Smooth muscle cell (in vitro differentiated cells): ENCODE data around the gene KIF20A. TPM values are rescaled to one million over a fixed set of nuclear protein-coding genes. Genes with fewer than 3 reads are reported as not detected.

Source experiments
- DNase-seq: peaks from one replicate; lab custom pipeline; 2025; ENCODE audit not compliant: unreplicated experiment; lab: John Stamatoyannopoulos, UW
- H2AFZ ChIP-seq: fragments of 200-600 bp; sonication (generic); 2 replicates; pipeline ENCODE4 v1.6.0; 2016; ENCODE audit warnings: antibody characterized with exemption, low read depth, mild to moderate bottlenecking
- H3F3A ChIP-seq: fragments of 200-600 bp; sonication (generic); 2 replicates; pipeline ENCODE4 v1.6.0; 2017; ENCODE audit warnings: antibody characterized with exemption, low read depth
- H3K27ac ChIP-seq: fragments of 200-600 bp; sonication (generic); 2 replicates; pipeline ENCODE4 v1.5.1; 2016; ENCODE audit warnings: low read depth, mild to moderate bottlenecking
- H3K27me3 ChIP-seq: fragments of 200-600 bp; sonication (generic); 2 replicates; pipeline ENCODE4 v1.6.1; 2016; ENCODE audit warnings: low read depth, mild to moderate bottlenecking
- H3K36me3 ChIP-seq: fragments of 200-600 bp; sonication (generic); 2 replicates; pipeline ENCODE4 v1.5.1; 2016; ENCODE audit warnings: low read depth
- H3K4me1 ChIP-seq: fragments of 200-600 bp; sonication (generic); 2 replicates; pipeline ENCODE4 v1.5.1; 2016; ENCODE audit warnings: low read depth
- H3K4me2 ChIP-seq: fragments of 200-600 bp; sonication (generic); 2 replicates; pipeline ENCODE4 v1.6.0; 2016; ENCODE audit warnings: mild to moderate bottlenecking
- H3K4me3 ChIP-seq: fragments of 200-600 bp; sonication (generic); 2 replicates; pipeline ENCODE4 v1.5.1; 2016; ENCODE audit warnings: mild to moderate bottlenecking
- H3K79me2 ChIP-seq: fragments of 200-600 bp; sonication (generic); 2 replicates; pipeline ENCODE4 v1.6.0; 2016; ENCODE audit warnings: low read depth, mild to moderate bottlenecking
- H3K9ac ChIP-seq: fragments of 200-600 bp; sonication (generic); 2 replicates; pipeline ENCODE4 v1.6.0; 2016; ENCODE audit warnings: low read depth
- H3K9me3 ChIP-seq: fragments of 200-600 bp; sonication (generic); replicated peaks from 2 replicates; pipeline ENCODE4 v1.5.1; 2016; ENCODE audit warnings: low read depth
- H4K20me1 ChIP-seq: fragments of 200-600 bp; sonication (generic); 2 replicates; pipeline ENCODE4 v1.6.0; 2016; ENCODE audit warnings: low read depth
- CTCF ChIP-seq: fragments of 200-600 bp; sonication (generic); IDR thresholded peaks from 2 replicates; pipeline ENCODE4 v1.5.1; 2017; ENCODE audit warnings: borderline replicate concordance, mild to moderate bottlenecking, antibody characterized with exemption; ENCODE audit not compliant: insufficient read depth, poor library complexity, severe bottlenecking
- WGBS: methylation state at CpG from one replicate; pipeline ENCODE4 v1.1.7; 2016; ENCODE audit warnings: low lambda C conversion rate; 5-methylcytosine and 5-hydroxymethylcytosine counted together
- polyA plus RNA-seq: library from polyadenylated mRNA; unstranded; fragments of >200 nt; fragmentation: Nextera tagmentation; extraction: Ambion mirVana; gene quantifications from 2 replicates; pipeline ENCODE4 v1.2.1, GENCODE V29; 2016
- total RNA-seq: library from RNA; depleted of rRNA; stranded (reverse); fragments of >200 nt; gene quantifications from 2 replicates; pipeline ENCODE4 v1.2.3, GENCODE V29; 2014

Gene KIF20A
- total and polyA plus RNA-seq, 2 experiments from 2014 or later: 9.4 to 10.7 TPM

DNA sequence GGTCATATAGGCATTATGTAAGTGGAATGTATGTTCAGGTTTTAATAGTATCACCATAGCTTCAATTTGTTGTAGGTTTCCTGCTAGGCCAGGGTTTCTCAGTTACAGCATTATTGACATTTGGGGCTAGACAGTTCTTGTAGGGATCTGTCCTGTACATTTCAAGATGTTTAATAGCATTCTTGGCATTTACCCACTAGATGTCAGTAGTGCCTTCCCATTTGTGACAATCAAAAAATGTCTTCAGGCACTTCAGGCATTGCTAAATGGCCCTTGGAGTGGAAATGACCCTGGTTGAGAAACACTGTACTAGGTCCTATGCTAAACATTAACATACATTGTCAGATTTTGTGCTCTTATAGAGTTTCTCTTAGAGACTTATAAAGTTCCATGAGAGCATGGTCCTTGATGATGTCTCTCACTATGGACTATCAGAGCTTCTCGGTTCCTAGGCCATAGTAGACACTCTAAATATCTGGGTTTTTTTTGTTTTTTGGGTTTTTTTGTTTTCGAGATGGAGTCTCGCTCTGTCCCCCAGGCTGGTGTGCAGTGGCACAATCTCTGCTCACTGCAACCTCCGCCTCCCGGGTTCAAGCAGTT, 1.4 kb downstream of the KIF20A start:
- peak overlapping the region; percentile 87 for H3K4me2 ChIP-seq

GRCh38 chr5:138180841-138181240, 1.9 kb downstream of the KIF20A start:
- Histone ChIP-seq H2AFZ (no peak overlapping the region), H3K27me3 (no peaks in the 10 kb centered on the region), H3K9me3 (no peaks in the 10 kb centered on the region), H3K27ac (no peak overlapping the region), H3K79me2 (peaks cover 41% of the 10 kb centered on the region), H3K4me3 (no peak overlapping the region), H3K4me1 (peaks cover 7% of the 10 kb centered on the region), H3K4me2 (no peak overlapping the region), H4K20me1 (peaks cover 4% of the 10 kb centered on the region), H3K36me3 (no peaks in the 10 kb centered on the region), H3F3A (no peaks in the 10 kb centered on the region), H3K9ac (no peak overlapping the region)
- 96% methylated on average over 5 of the region's 5 CpGs for WGBS
- DNase-seq: no peak
- no peak for TF ChIP-seq CTCF

More for the DNA sequence above, 1.4 kb downstream of the KIF20A start:
- Histone ChIP-seq H3K9me3 (no peaks in the 10 kb centered on the region), H3K79me2 (peaks cover 42% of the 10 kb centered on the region), H3K9ac (no peak overlapping the region), H3K36me3 (no peaks in the 10 kb centered on the region), H4K20me1 (peaks cover 4% of the 10 kb centered on the region), H3F3A (no peaks in the 10 kb centered on the region), H3K27ac (no peak overlapping the region), H3K27me3 (no peaks in the 10 kb centered on the region), H3K4me1 (peaks cover 7% of the 10 kb centered on the region), H3K4me3 (peak overlapping the region; percentile 85), H2AFZ (no peak overlapping the region)
- TF ChIP-seq CTCF: peak; percentile 55
- 77% methylated on average over 5 of the region's 5 CpGs for WGBS
- no peak for DNase-seq

DNA sequence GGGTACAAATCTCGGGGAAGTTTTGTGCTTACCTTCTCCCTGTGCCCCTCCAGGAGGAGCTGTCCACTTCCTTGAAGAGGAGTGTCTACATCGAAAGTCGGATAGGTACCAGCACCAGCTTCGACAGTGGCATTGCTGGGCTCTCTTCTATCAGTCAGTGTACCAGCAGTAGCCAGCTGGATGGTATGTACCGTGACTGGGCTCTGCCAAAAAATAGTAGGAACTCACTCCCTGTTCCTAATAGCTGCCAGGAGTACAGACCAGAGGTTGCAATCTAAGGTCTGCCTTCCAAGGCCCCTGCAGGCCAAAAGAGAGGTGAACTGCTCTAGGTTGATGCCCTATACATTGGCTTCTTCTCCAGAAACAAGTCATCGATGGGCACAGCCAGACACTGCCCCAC, 3.9 kb downstream of the KIF20A start:
- Histone ChIP-seq H3K4me3 (no peak overlapping the region), H3F3A (no peaks in the 10 kb centered on the region), H3K4me1 (peaks cover under 1% of the 10 kb centered on the region), H3K9ac (no peak overlapping the region), H3K9me3 (no peaks in the 10 kb centered on the region), H3K27ac (no peak overlapping the region), H3K36me3 (no peaks in the 10 kb centered on the region), H3K79me2 (peaks cover 21% of the 10 kb centered on the region), H3K4me2 (no peak overlapping the region), H2AFZ (no peak overlapping the region), H4K20me1 (no peaks in the 10 kb centered on the region), H3K27me3 (no peaks in the 10 kb centered on the region)
- WGBS: 98% methylated on average over 6 of the region's 6 CpGs
- DNase-seq: no peak
- TF ChIP-seq CTCF: no peak

GRCh38 chr5:138186002-138186447, 7.1 kb downstream of the KIF20A start:
- H3K36me3 ChIP-seq: peaks cover 11% of the 10 kb centered on the region
- H3K4me2 ChIP-seq: no peak overlapping the region
- H3K4me1 ChIP-seq: no peaks in the 10 kb centered on the region
- WGBS: 98% methylated on average over 2 of the region's 2 CpGs
- no peaks in the 10 kb centered on the region for H3K9me3 ChIP-seq
- no peak overlapping the region for H3K4me3 ChIP-seq
- H3F3A ChIP-seq: no peaks in the 10 kb centered on the region
- H3K27me3 ChIP-seq: no peaks in the 10 kb centered on the region
- no peaks in the 10 kb centered on the region for H4K20me1 ChIP-seq
- no peak for TF ChIP-seq CTCF
- no peak overlapping the region for H3K9ac ChIP-seq
- no peak overlapping the region for H2AFZ ChIP-seq
- DNase-seq: no peak
- H3K79me2 ChIP-seq: peaks cover 1% of the 10 kb centered on the region
- no peak overlapping the region for H3K27ac ChIP-seq
